Measurements from ENCODE around the gene CSH1. TPM values are rescaled to one million over a fixed set of nuclear protein-coding genes. Genes with fewer than 3 reads are reported as not detected.
"Not testable (repeated sequence)": the region's sequence is repeated elsewhere in the genome, so short reads cannot be mapped to it uniquely, and the experiment has no call there.

CSH1 gene
- polyA plus RNA-seq, 2 of the 4 experiments (the other 2 are of a cell fraction) = not detected

DNA sequence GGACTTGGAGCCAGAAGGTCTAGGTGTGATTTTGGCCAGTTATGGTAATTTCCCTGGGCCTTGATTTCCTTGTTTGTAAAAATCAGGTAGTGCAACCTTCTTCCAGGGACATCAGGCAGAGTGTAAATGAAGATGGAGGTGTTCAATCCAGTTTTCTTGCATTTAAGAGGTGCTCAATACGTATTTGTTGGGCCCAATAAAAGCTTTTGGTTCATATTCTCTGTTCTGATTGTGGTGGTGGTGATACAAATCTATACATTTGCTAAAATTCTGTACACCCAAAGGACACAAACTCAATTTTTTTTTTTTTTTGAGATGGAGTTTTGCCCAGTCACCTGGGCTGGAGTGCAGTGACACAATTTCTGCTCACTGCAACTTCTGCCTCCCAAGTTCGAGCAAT lies 29.8 kb upstream of the CSH1 start:
- H3K4me1 ChIP-seq = no peaks in the 10 kb centered on the region
- ChIA-PET CTCF (interaction anchor here (1.6 to 16.7 kb wide), 5 partner anchors 14 to 206 kb away, joined by 6 to 187 read pairs (median 12); partner anchors contain the start of gene ERN1), POLR2A (no interaction called here)
- FAIRE-seq (no peak), DNase-seq (ENCODE audit: low read depth in 1 of 2, low spot score in 1 of 2) (no peak), ATAC-seq (no peak)
- 64% methylated on average over 2 of the region's 2 CpGs for WGBS (ENCODE audit: missing lambda C conversion rate)
- no peak overlapping the region for H3K4me2 ChIP-seq
- H3K9me3 ChIP-seq = no peaks in the 10 kb centered on the region
- no peak overlapping the region for H3K27ac ChIP-seq
- H3K4me3 ChIP-seq = no peak overlapping the region
- TF ChIP-seq RARB (CRISPR knock-in tag; IDR thresholded peaks at IDR 0.05) = no peak

DNA sequence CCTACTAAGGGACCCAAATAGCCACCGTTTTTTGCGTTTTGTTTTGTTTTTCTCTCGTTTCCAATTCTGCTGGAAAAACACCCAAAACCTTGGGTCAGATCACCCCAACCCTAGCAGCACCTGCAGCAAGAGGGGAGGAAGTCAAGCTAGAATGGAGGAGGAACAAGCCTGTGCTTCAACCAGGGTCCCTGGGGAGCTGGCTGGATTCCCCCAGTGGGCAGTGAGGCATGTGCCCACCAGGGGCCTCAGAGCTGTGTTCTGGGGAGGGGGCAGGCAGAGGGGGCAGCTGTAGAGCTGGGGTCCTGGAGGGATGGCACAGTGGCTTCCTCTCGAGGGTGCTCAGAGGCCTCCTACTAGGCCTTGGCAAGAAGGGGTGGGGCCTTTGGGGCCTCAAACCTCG lies 29.2 kb upstream of the CSH1 start:
- FAIRE-seq = no peak
- 54% methylated on average over 5 of the region's 5 CpGs for WGBS (ENCODE audit: missing lambda C conversion rate)
- DNase-seq (ENCODE audit: low read depth in 1 of 2, low spot score in 1 of 2) = no peak
- Histone ChIP-seq H3K4me2 (no peak overlapping the region), H3K27ac (no peak overlapping the region), H3K9me3 (no peaks in the 10 kb centered on the region), H3K4me1 (no peaks in the 10 kb centered on the region), H3K4me3 (no peak overlapping the region)
- no peak for ATAC-seq
- no peak for TF ChIP-seq POLR2A (IDR thresholded peaks at IDR 0.05; ENCODE audit: low read length)
- TF ChIP-seq HDAC2 (IDR thresholded peaks at IDR 0.05) = no peak
- TF ChIP-seq POLR2AphosphoS2 (conservative IDR thresholded peaks at IDR 0.05; ENCODE audit: low read length) = no peak
- POLR2A ChIA-PET = no interaction called here
- CTCF ChIA-PET = interaction anchor here (1.1 to 16.7 kb wide), 8 partner anchors 14 to 207 kb away, joined by 3 to 187 read pairs (median 10); partner anchors contain the start of genes CSHL1, ERN1 and GH2

DNA sequence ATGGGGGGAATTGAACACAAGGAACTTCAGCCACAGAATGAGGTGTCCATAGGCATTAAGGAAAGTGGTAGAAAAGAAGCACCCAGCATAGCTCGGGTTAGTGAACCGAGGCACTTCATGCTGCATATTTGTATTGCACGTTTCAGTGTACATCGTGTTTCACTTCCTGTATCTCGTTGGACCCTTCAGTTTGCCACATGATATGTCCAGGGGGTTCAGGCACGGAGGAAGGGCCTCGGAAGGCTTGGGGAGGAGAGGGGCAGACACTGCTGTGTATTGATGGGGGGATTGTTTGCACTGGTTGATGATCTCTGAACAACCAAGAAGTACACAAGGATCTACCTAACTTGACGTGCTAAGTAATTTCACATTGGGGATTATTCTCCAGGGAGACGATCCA lies 26.0 kb upstream of the CSH1 start:
- H3K4me1 ChIP-seq; H3K9me3 ChIP-seq; H3K4me2 ChIP-seq; POLR2A ChIA-PET; FAIRE-seq; H3K27ac ChIP-seq; H3K4me3 ChIP-seq; ATAC-seq; DNase-seq (ENCODE audit: low read depth in 1 of 2, low spot score in 1 of 2): not testable (repeated sequence)
- 55% methylated on average over 9 of the region's 9 CpGs for WGBS (ENCODE audit: missing lambda C conversion rate)
- CTCF ChIA-PET = interaction anchor here (0.7 to 16.7 kb wide), 8 partner anchors 11 to 360 kb away, joined by 3 to 386 read pairs (median 10); partner anchors contain the start of genes CSHL1, ERN1 and ICAM2

DNA sequence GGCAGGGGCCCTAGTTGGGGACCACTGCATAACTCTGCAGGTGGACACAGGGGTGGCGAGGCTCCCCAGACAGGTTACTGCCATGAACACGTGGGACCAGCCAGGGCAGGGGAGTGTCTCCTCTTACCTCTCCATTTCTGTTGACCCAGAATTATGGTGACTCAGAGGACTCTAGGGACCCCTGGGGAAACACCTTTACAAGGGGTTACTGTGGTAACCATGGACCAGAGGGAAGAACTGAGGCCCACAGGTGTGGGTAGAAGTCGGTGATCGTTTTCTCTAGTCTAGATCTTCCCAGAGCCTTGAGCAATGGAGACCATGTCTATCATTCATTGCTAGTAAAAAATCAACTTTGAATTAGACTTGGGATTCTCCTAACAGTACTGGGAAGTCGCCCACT lies 24.4 kb upstream of the CSH1 start:
- POLR2A ChIA-PET; H3K9me3 ChIP-seq; ATAC-seq; H3K4me3 ChIP-seq; H3K4me2 ChIP-seq; H3K27ac ChIP-seq; FAIRE-seq; DNase-seq (ENCODE audit: low read depth in 1 of 2, low spot score in 1 of 2); H3K4me1 ChIP-seq: not testable (repeated sequence)
- 59% methylated on average over 5 of the region's 5 CpGs for WGBS (ENCODE audit: missing lambda C conversion rate)
- CTCF ChIA-PET = interaction anchor here (1.1 to 16.7 kb wide), 15 partner anchors 10 to 218 kb away, joined by 3 to 386 read pairs (median 27); partner anchors contain the start of genes CD79B, CSHL1, ERN1 and ICAM2

DNA sequence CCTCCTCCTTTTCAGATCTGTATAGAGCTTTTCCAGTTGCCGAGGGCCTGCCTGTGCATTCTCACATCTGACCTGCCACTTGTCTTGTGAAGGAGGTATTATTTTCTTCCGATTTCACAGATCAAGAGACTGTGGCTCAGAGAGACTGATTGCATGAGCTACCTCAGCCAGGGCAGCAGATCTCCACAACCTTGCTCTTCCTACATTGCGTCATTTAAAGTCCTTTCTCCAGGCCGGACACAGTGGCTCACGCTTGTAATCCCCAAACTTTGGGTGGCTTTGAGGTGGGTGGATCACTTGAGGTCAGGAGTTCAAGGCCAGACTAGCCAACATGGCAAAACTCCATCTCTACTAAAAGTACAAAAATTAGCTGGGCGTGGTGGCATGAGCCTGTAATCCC lies 23.7 kb upstream of the CSH1 start:
- 76% methylated on average over 6 of the region's 6 CpGs for WGBS (ENCODE audit: missing lambda C conversion rate)
- H3K4me1 ChIP-seq, ATAC-seq, H3K4me2 ChIP-seq, FAIRE-seq, H3K27ac ChIP-seq, H3K9me3 ChIP-seq, H3K4me3 ChIP-seq: not testable (repeated sequence)
- POLR2A ChIA-PET = interaction anchor here (1.1 kb wide), 1 partner anchor 30 kb away, joined by 4 read pairs; no protein-coding TSS in a partner anchor
- CTCF ChIA-PET = interaction anchor here (0.7 to 16.7 kb wide), 50 partner anchors 9 to 509 kb away, joined by 3 to 386 read pairs (median 6); partner anchors contain the start of genes CD79B, CSHL1, ERN1 and ICAM2
- DNase-seq (ENCODE audit: low read depth in 1 of 2, low spot score in 1 of 2) = peak in 1 of 2 experiments; percentile 2

DNA sequence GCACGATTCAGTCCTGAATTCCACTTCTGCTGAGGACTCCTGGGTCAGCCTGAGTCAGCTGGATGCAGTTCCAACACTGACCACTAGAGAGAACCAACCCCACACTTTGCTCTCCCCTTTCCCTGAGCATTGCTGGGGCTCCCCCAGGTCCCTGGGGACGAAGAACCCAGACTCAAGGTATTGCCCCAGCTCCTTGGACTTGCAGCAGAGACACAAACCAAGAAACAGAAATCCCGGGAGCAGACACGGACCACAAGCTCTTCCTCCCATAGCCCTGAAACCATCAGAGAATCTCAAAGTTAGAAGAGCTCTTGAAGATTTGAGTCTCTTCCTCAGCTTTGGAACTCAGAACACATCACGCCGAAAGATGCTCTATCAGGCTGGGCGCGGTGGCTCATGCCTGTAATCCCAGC lies 22.9 kb upstream of the CSH1 start:
- Histone ChIP-seq H3K4me2 (0 out of 3 replicates have a peak overlapping the region, but pooled peaks have one; percentile 0), H3K9me3 (no peaks in the 10 kb centered on the region), H3K4me1 (no peaks in the 10 kb centered on the region; the same call in 2 of the 3 replicates), H3K4me3 (no peak overlapping the region), H3K27ac (no peak overlapping the region)
- POLR2A ChIA-PET = interaction anchor here (0.6 to 1.9 kb wide), 5 partner anchors 31 to 227 kb away, joined by 3 to 10 read pairs (median 4); no protein-coding TSS in a partner anchor
- TF ChIP-seq, protein P1, sequence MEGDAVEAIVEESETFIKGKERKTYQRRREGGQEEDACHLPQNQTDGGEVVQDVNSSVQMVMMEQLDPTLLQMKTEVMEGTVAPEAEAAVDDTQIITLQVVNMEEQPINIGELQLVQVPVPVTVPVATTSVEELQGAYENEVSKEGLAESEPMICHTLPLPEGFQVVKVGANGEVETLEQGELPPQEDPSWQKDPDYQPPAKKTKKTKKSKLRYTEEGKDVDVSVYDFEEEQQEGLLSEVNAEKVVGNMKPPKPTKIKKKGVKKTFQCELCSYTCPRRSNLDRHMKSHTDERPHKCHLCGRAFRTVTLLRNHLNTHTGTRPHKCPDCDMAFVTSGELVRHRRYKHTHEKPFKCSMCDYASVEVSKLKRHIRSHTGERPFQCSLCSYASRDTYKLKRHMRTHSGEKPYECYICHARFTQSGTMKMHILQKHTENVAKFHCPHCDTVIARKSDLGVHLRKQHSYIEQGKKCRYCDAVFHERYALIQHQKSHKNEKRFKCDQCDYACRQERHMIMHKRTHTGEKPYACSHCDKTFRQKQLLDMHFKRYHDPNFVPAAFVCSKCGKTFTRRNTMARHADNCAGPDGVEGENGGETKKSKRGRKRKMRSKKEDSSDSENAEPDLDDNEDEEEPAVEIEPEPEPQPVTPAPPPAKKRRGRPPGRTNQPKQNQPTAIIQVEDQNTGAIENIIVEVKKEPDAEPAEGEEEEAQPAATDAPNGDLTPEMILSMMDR (IDR thresholded peaks at IDR 0.05) = peak; percentile 90
- TF ChIP-seq SMC3 (IDR thresholded peaks at IDR 0.05) = peak; percentile 83
- no peak for TF ChIP-seq ZC3H11A (IDR thresholded peaks at IDR 0.05)
- no peak for TF ChIP-seq FOSL2 (IDR thresholded peaks at IDR 0.05)
- TF ChIP-seq FOSL2 (CRISPR knock-in tag; IDR thresholded peaks at IDR 0.05) = no peak
- TF ChIP-seq RAD21 (conservative IDR thresholded peaks at IDR 0.05 in 1 of 2, IDR thresholded peaks at IDR 0.05 in 1 of 2) = peak; percentile 91 to 95
- peak; percentile 44 for TF ChIP-seq MAFK (IDR thresholded peaks at IDR 0.05; ENCODE audit: partially characterized antibody)
- no peak for TF ChIP-seq CBX8 (IDR thresholded peaks at IDR 0.05)
- WGBS (ENCODE audit: missing lambda C conversion rate) = 24% methylated on average over 8 of the region's 8 CpGs
- ATAC-seq (peak; percentile 83 to 97), DNase-seq (ENCODE audit: low read depth in 1 of 2, low spot score in 1 of 2) (peak; percentile 67 to 92), FAIRE-seq (no peak)
- CTCF ChIA-PET = interaction anchor here (0.7 to 16.7 kb wide), 67 partner anchors 8 to 510 kb away, joined by 3 to 386 read pairs (median 5); partner anchors contain the start of genes CD79B, CSHL1, ERN1 and ICAM2

DNA sequence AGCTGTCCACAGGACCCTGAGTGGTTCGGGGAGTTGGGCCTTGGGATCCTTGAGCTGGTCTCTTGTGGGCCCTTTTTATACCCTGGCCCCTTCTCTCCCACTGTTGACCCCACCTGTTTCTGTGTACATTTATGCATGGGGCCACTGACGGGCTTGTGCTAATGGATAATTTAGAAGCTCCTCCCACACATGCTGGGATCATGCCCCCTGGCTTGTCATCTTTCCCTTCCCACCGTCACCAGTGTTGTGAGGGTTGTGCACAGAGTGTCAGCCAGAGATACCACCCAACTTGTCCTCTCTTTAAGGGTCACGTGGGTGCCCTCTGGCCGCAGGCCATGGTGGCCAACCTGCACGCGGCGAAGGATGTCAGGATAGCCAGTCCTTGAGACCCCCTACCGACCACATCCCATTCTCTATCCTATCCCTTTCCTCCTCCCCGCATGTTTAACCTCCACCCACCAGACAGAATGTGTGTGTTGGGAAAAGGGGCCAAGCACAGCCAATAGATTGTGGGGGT lies 22.5 kb upstream of the CSH1 start, which contains the start of gene GH1:
Gene GH1, minus strand, starts transcription at position 51 of the 517 bp plus-strand sequence. CDS start 63 bp downstream, outside the sequence.
- CTCF ChIA-PET = interaction anchor here (0.7 to 16.7 kb wide), 65 partner anchors 8 to 511 kb away, joined by 3 to 386 read pairs (median 5); partner anchors contain the start of genes CD79B, CSHL1, ERN1 and GH2
- not testable (repeated sequence) for H3K27ac ChIP-seq

More for the DNA sequence above, 22.5 kb upstream of the CSH1 start, which contains the start of gene GH1:
- H3K4me3 ChIP-seq; ATAC-seq; H3K9me3 ChIP-seq; H3K4me1 ChIP-seq; FAIRE-seq; DNase-seq (ENCODE audit: low read depth in 1 of 2, low spot score in 1 of 2): not testable (repeated sequence)
- 0 out of 3 replicates have a peak within 1 kb of the TSS, but pooled peaks have one; percentile 0 for H3K4me2 ChIP-seq
- POLR2A ChIA-PET = interaction anchor here (0.6 to 1.9 kb wide), 5 partner anchors 32 to 227 kb away, joined by 3 to 10 read pairs (median 4); no protein-coding TSS in a partner anchor
- 48% methylated on average over 10 of the region's 10 CpGs for WGBS (ENCODE audit: missing lambda C conversion rate)

All from A549 (cell line).